Calu3 (cell line): Measurements from ENCODE around the gene HIBADH. TPM values are rescaled to one million over a fixed set of nuclear protein-coding genes. Genes with fewer than 3 reads are reported as not detected.

Experiments used
- BruUV-seq: library from RNA; stranded (reverse); fragments of 400-500 nt; replicated peaks from 2 replicates; lab custom pipeline; 2021; lab: Mats Ljungman, UMichigan
- CTCF ChIA-PET: fragments of 300-600 bp; sonication (Branson Sonifier 250); formaldehyde crosslinking; loops from one replicate; lab custom pipeline; 2022; ENCODE audit warnings: antibody characterized with exemption; lab: Charles Lee
- DNase-seq: peaks from one replicate; pipeline ENCODE4 v3.0.0; 2022
- H3K27ac Mint-ChIP-seq: one replicate; pipeline ENCODE4 v1.8.0; 2022; ENCODE audit warnings: mixed read lengths; ENCODE audit not compliant: unreplicated experiment
- H3K27me3 Mint-ChIP-seq: one replicate; pipeline ENCODE4 v1.8.0; 2022; ENCODE audit warnings: mixed read lengths; ENCODE audit not compliant: unreplicated experiment
- H3K36me3 Mint-ChIP-seq: one replicate; pipeline ENCODE4 v1.8.0; 2022; ENCODE audit warnings: mild to moderate bottlenecking, moderate library complexity, mixed read lengths; ENCODE audit not compliant: insufficient read depth, unreplicated experiment
- H3K4me1 Mint-ChIP-seq: one replicate; pipeline ENCODE4 v1.8.0; 2022; ENCODE audit warnings: mild to moderate bottlenecking, low read depth, mixed read lengths; ENCODE audit not compliant: unreplicated experiment
- H3K4me3 Mint-ChIP-seq: one replicate; pipeline ENCODE4 v1.8.0; 2022; ENCODE audit warnings: mild to moderate bottlenecking, low read depth, moderate library complexity, mixed read lengths; ENCODE audit not compliant: unreplicated experiment
- H3K9me3 Mint-ChIP-seq: one replicate; pipeline ENCODE4 v1.8.0; 2022; ENCODE audit warnings: low read depth, mixed read lengths; ENCODE audit not compliant: unreplicated experiment
- intact Hi-C: fragments of 100-400 bp; cut with micrococcal nuclease; formaldehyde crosslinking; loops from one replicate; pipeline ENCODE4 v1.10.0; 2022; ENCODE audit not compliant: unreplicated experiment
- total RNA-seq: library from RNA; stranded (reverse); gene quantifications from 2 replicates; pipeline ENCODE4 v1.2.3, GENCODE V29; 2022
- TF ChIP-seq, protein P1 (sequence below): fragments of 200-600 bp; IDR thresholded peaks from one replicate; pipeline ENCODE4 v1.8.0; 2022; ENCODE audit warnings: antibody characterized with exemption; ENCODE audit not compliant: unreplicated experiment

The HIBADH gene
- total RNA-seq, 1 experiment from 2014 or later, result 74.6 TPM

GRCh38 chr7:27647046-27647445, 15.6 kb downstream of the HIBADH start:
- TF ChIP-seq, protein P1, sequence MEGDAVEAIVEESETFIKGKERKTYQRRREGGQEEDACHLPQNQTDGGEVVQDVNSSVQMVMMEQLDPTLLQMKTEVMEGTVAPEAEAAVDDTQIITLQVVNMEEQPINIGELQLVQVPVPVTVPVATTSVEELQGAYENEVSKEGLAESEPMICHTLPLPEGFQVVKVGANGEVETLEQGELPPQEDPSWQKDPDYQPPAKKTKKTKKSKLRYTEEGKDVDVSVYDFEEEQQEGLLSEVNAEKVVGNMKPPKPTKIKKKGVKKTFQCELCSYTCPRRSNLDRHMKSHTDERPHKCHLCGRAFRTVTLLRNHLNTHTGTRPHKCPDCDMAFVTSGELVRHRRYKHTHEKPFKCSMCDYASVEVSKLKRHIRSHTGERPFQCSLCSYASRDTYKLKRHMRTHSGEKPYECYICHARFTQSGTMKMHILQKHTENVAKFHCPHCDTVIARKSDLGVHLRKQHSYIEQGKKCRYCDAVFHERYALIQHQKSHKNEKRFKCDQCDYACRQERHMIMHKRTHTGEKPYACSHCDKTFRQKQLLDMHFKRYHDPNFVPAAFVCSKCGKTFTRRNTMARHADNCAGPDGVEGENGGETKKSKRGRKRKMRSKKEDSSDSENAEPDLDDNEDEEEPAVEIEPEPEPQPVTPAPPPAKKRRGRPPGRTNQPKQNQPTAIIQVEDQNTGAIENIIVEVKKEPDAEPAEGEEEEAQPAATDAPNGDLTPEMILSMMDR, result no peak
- peaks cover 10% of the 10 kb centered on the region for H3K36me3 Mint-ChIP-seq
- no peak overlapping the region for H3K4me3 Mint-ChIP-seq
- intact Hi-C loops, result no loop called here
- BruUV-seq, result no TSS peak
- DNase-seq, result no peak
- H3K27me3 Mint-ChIP-seq, result no peaks in the 10 kb centered on the region
- no peak overlapping the region for H3K27ac Mint-ChIP-seq
- H3K9me3 Mint-ChIP-seq, result no peaks in the 10 kb centered on the region
- CTCF ChIA-PET, result interaction anchor here (0.9 kb wide), 1 partner anchor 47 kb away, joined by 6 read pairs; no protein-coding TSS in a partner anchor
- peaks cover 44% of the 10 kb centered on the region for H3K4me1 Mint-ChIP-seq

GRCh38 chr7:27642271-27642670, 20.4 kb downstream of the HIBADH start:
- Mint-ChIP-seq H3K27ac (peak overlapping the region; percentile 76), H3K9me3 (no peaks in the 10 kb centered on the region), H3K36me3 (peaks cover 26% of the 10 kb centered on the region), H3K4me1 (peaks cover 59% of the 10 kb centered on the region), H3K4me3 (peak overlapping the region; percentile 50), H3K27me3 (no peaks in the 10 kb centered on the region)
- CTCF ChIA-PET, result interaction anchor here (0.7 to 3.2 kb wide), 7 partner anchors 36 to 454 kb away, joined by 3 to 12 read pairs (median 5); partner anchors contain the start of gene HOXA13
- no peak for DNase-seq
- BruUV-seq, result no TSS peak
- TF ChIP-seq, protein P1, result no peak
- intact Hi-C loops, result loop anchor here (2.0 to 5.0 kb wide), 4 partner anchors 21 to 275 kb away; partner anchors contain the start of genes HIBADH and TAX1BP1

DNA sequence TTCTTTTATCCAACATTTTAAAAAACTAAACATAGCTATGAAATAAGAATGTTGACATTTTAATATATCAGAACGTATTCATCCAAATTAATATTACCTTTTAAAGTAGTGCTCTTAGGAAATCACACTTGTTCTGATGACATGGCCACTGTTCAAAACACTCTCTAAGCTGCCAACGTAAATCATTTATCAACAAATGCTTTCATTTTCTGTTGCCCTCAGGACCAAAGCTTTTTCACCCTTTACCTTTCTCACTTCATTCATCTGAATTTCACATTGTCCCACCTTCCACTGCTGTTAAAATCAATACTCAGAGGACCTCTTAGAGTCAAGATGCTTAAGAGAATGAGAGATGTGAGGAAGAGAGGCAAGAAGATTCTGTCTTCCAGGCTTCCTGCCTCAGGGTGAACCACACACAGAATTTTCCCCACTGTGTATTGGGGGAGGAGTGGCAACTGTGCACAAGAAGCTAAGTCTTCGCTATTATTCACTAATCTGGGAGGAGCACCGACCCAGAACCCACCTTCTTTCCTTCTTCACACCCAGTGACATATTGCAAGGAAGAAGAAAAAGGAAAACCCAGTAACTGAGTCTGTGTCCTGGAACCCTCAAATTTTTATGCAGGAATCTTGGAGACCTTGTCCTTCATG, 21.0 kb downstream of the HIBADH start:
- H3K4me3 Mint-ChIP-seq, result peak overlapping the region; percentile 50

DNA sequence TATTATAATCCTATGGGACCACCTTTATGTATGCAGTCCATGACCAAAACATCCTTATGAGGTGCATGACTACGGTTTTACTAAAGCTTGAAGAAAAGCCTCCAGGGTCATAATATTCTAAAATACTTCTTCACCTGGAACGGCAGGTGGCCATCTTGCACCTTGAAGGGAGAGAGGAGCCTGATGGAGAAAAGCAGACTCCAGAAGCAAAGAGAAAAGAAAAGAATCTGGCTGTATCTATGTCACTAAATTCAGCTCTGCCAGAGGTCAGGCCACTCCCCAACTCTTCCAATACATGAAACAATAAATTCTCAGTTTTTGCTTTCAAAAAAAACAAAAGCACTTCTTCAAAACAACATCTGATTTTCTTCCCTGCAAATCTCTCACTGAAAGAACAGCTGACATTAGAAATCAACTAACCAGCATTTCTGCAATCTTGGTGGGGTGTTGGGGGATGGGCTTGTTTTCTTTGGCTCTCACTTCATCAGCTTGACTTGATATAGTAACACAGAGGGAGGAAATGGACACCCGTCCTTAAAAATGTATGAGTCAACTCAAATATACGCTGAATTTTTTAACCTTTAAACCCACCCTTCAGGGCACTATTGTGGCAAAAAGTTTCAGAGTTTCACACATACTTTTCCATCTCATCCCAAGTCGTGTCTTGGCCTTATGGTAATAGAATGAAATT, 21.7 kb downstream of the HIBADH start:
- Mint-ChIP-seq H3K9me3 (no peaks in the 10 kb centered on the region), H3K27me3 (no peaks in the 10 kb centered on the region), H3K4me3 (peak overlapping the region; percentile 50), H3K36me3 (peaks cover 21% of the 10 kb centered on the region), H3K27ac (peak overlapping the region; percentile 76), H3K4me1 (peaks cover 68% of the 10 kb centered on the region)
- DNase-seq, result peak; percentile 88
- BruUV-seq, result TSS peak; percentile 70
- TF ChIP-seq, protein P1, result no peak
- intact Hi-C loops, result loop anchor here (5.0 kb wide), 3 partner anchors 101 to 276 kb away; partner anchors contain the start of gene TAX1BP1
- CTCF ChIA-PET, result interaction anchor here (0.6 to 3.2 kb wide), 13 partner anchors 10 to 441 kb away, joined by 3 to 12 read pairs (median 3); partner anchors contain the start of genes HIBADH and HOXA13

More for the DNA sequence above, 21.0 kb downstream of the HIBADH start:
- Mint-ChIP-seq H3K36me3 (peaks cover 26% of the 10 kb centered on the region), H3K27me3 (no peaks in the 10 kb centered on the region), H3K27ac (peak overlapping the region; percentile 76), H3K4me1 (peaks cover 64% of the 10 kb centered on the region), H3K9me3 (no peaks in the 10 kb centered on the region)
- CTCF ChIA-PET, result interaction anchor here (0.6 to 3.2 kb wide), 14 partner anchors 11 to 463 kb away, joined by 3 to 12 read pairs (median 3); partner anchors contain the start of genes HIBADH and HOXA13
- intact Hi-C loops, result loop anchor here (2.0 to 5.0 kb wide), 4 partner anchors 21 to 276 kb away; partner anchors contain the start of genes HIBADH and TAX1BP1
- peak; percentile 31 for DNase-seq
- TF ChIP-seq, protein P1, result no peak
- BruUV-seq, result no TSS peak
